HepG2 (cell line): ENCODE measurements around the gene RERE. TPM values are rescaled to one million over a fixed set of nuclear protein-coding genes. Genes with fewer than 3 reads are reported as not detected.
A peak's percentile ranks its signal among the peaks of the same experiment; 100 is the strongest.

Experiments used
- ATAC-seq: fragments of 200-7000 bp; cut with Tn5 transposase; 3 replicates; pipeline ENCODE4 v1.9.1; 2020; ENCODE audit warnings: mild to moderate bottlenecking, moderate library complexity
- BruUV-seq: library from RNA; stranded (reverse); fragments of 400-500 nt; replicated peaks from 2 replicates; lab custom pipeline; 2021; lab: Mats Ljungman, UMichigan
- CTCF ChIA-PET: fragments of 300-600 bp; formaldehyde crosslinking; extraction: SDS; loops from one replicate; lab custom pipeline; 2021; ENCODE audit warnings: low total read pairs, inconsistent platforms, low intra/inter-chr PET ratio; lab: Yijun Ruan, JAX
- POLR2A ChIA-PET: fragments of 350-600 bp; sonication (Branson Sonifier 250); formaldehyde crosslinking; loops from one replicate; lab custom pipeline; 2020; ENCODE audit warnings: antibody characterized with exemption, inconsistent platforms; lab: Yijun Ruan, JAX
- DNase-seq: peaks from one replicate; pipeline ENCODE4 v3.0.0-alpha.2; 2015; ENCODE audit warnings: low spot score
- FAIRE-seq: peaks from 3 replicates; lab custom pipeline; 2011; peaks lifted over from hg19 to GRCh38; lab: Jason Lieb, UNC
- H2AFZ ChIP-seq: one replicate; pipeline ENCODE4 v1.6.1; 2011; ENCODE audit warnings: low read length, inconsistent platforms
- H3K27ac ChIP-seq: fragments of 300-600 bp; 3 replicates; pipeline ENCODE4 v1.8.0; 2011; ENCODE audit warnings: mixed run types, mild to moderate bottlenecking, mixed read lengths, low read length, inconsistent platforms; ENCODE audit not compliant: insufficient read depth; ENCODE audit errors: extremely low read length
- H3K27me3 ChIP-seq, 2 experiments: fragments of 200-600 bp in 1 of 2; 2 replicates in 1 of 2; 3 replicates in 1 of 2; pipeline versions ENCODE4 v1.6.0 to v1.8.0; 2011; ENCODE audit warnings: low read length in 2 of 2, mild to moderate bottlenecking in 2 of 2, moderate library complexity in 2 of 2, inconsistent platforms in 1 of 2; ENCODE audit not compliant: insufficient read depth in 2 of 2, control insufficient read depth in 1 of 2
- H3K36me3 ChIP-seq, 2 experiments: fragments of 200-600 bp in 1 of 2; replicated peaks in 1 of 2; 2 replicates in 1 of 2; 3 replicates in 1 of 2; pipeline versions ENCODE4 v1.5.1 to v1.8.0; 2011; ENCODE audit warnings: low read length in 2 of 2, inconsistent platforms in 1 of 2; ENCODE audit not compliant: insufficient read depth in 2 of 2, control insufficient read depth in 1 of 2
- H3K4me1 ChIP-seq: 2 replicates; pipeline ENCODE4 v1.5.1; 2012; ENCODE audit warnings: low read length, inconsistent platforms; ENCODE audit not compliant: insufficient read depth
- H3K4me2 ChIP-seq: 2 replicates; pipeline ENCODE4 v1.6.0; 2011; ENCODE audit warnings: low read depth, low read length, inconsistent platforms
- H3K4me3 ChIP-seq, 3 experiments: fragments of 200-600 bp in 1 of 3; sonication (generic), shearing (Covaris generic) in 1 of 3; replicated peaks in 1 of 3; 2 replicates each; pipeline ENCODE4 v1.5.1; 2011 to 2016; ENCODE audit warnings: low read length in 3 of 3, inconsistent platforms in 2 of 3, low read depth in 2 of 3, mild to moderate bottlenecking in 2 of 3, control low read depth in 1 of 3, mixed read lengths in 1 of 3; ENCODE audit not compliant: insufficient read depth in 1 of 3
- H3K79me2 ChIP-seq: one replicate; pipeline ENCODE4 v1.6.1; 2011; ENCODE audit warnings: low read length, inconsistent platforms; ENCODE audit not compliant: insufficient read depth
- H3K9ac ChIP-seq: 2 replicates; pipeline ENCODE4 v1.6.0; 2011; ENCODE audit warnings: mild to moderate bottlenecking, low read depth, low read length, inconsistent platforms; ENCODE audit not compliant: insufficient read depth
- H3K9me3 ChIP-seq: 2 replicates; pipeline ENCODE4 v1.5.1; 2012; ENCODE audit warnings: mild to moderate bottlenecking, low read length
- H4K20me1 ChIP-seq: 2 replicates; pipeline ENCODE4 v1.6.0; 2011; ENCODE audit warnings: inconsistent platforms, mild to moderate bottlenecking, low read length, moderate library complexity; ENCODE audit not compliant: insufficient read depth
- AGO2 ChIP-seq: fragments of 200-400 bp; formaldehyde crosslinking; optimal IDR thresholded peaks from 2 replicates; pipeline ENCODE3; 2017; ENCODE audit warnings: mild to moderate bottlenecking, low read depth, low read length, moderate library complexity
- MAZ ChIP-seq, 2 experiments: sonication (generic) in 1 of 2; formaldehyde crosslinking in 1 of 2; IDR thresholded peaks; 2 replicates each; pipeline versions ENCODE4 v1.5.0 to v1.6.1; 2012 to 2020; ENCODE audit warnings: low read depth in 2 of 2, mild to moderate bottlenecking in 2 of 2, borderline replicate concordance in 1 of 2, improper control_type of control experiment in 1 of 2, low read length in 1 of 2, missing genetic modification reagents in 1 of 2, moderate library complexity in 1 of 2
- MED13 ChIP-seq: sonication (generic); formaldehyde crosslinking; IDR thresholded peaks from 2 replicates; pipeline ENCODE4 v1.5.0; 2020; ENCODE audit warnings: missing genetic modification reagents
- PHF8 ChIP-seq: sonication (generic); formaldehyde crosslinking; IDR thresholded peaks from 2 replicates; pipeline ENCODE4 v1.5.0; 2020; ENCODE audit warnings: missing genetic modification reagents
- TSC22D2 ChIP-seq: sonication (generic); formaldehyde crosslinking; IDR thresholded peaks from 2 replicates; pipeline ENCODE4 v1.5.1; 2020; ENCODE audit warnings: missing genetic modification reagents, mild to moderate bottlenecking, borderline replicate concordance
- ZMAT3 ChIP-seq: sonication (generic); formaldehyde crosslinking; conservative IDR thresholded peaks from 2 replicates; pipeline ENCODE4 v1.7.0; 2021; ENCODE audit warnings: missing genetic modification reagents
- ZNF766 ChIP-seq: sonication (generic); formaldehyde crosslinking; IDR thresholded peaks from 2 replicates; pipeline ENCODE4 v1.5.0; 2020; ENCODE audit warnings: missing genetic modification reagents, borderline replicate concordance
- WGBS: methylation state at CpG from one replicate; pipeline ENCODE4 v1.1.6; 2017; ENCODE audit warnings: low lambda C conversion rate; 5-methylcytosine and 5-hydroxymethylcytosine counted together
- in situ Hi-C: cut with HindIII; loops from 2 replicates; pipeline ENCODE4 v1.10.0; 2017; ENCODE audit warnings: low pct_unique_long_range_greater_than_20kb; ENCODE audit not compliant: extremely low pct_ligation_motif_present
- intact Hi-C: fragments of 100-400 bp; cut with micrococcal nuclease; formaldehyde crosslinking; loops from one replicate; pipeline ENCODE4 v1.10.0; 2022; ENCODE audit not compliant: unreplicated experiment
- polyA plus RNA-seq, 8 experiments: library from polyadenylated mRNA; depleted of rRNA in 3 of 8; stranded (reverse) in 7 of 8; unstranded in 1 of 8; fragments of >200 nt; fragmentation: Illumina TruSeq in 4 of 8; extraction: Trizol in 4 of 8; gene quantifications; 2 replicates each; pipeline versions ENCODE4 v1.2.1 to v1.2.3, GENCODE V29; 2011 to 2016; ENCODE audit warnings: low read depth in 4 of 8, missing spikeins in 1 of 8, mixed read lengths in 1 of 8; ENCODE audit not compliant: insufficient read depth in 1 of 8
- total RNA-seq, 5 experiments: library from RNA; depleted of rRNA; stranded (reverse); fragments of >200 nt; fragmentation: Illumina TruSeq; extraction: Trizol; gene quantifications; 2 replicates each; pipeline ENCODE4 v1.2.3, GENCODE V29; 2016; ENCODE audit warnings: low read depth in 1 of 5
- TF ChIP-seq, protein P1 (sequence below): sonication (generic); formaldehyde crosslinking; IDR thresholded peaks from 2 replicates; pipeline ENCODE4 v1.4.0; 2020; ENCODE audit warnings: missing genetic modification reagents
- TF ChIP-seq, protein P2 (sequence below): sonication (generic); formaldehyde crosslinking; IDR thresholded peaks from 2 replicates; pipeline ENCODE4 v1.4.0; 2020; ENCODE audit warnings: missing genetic modification reagents

RERE gene
- total and polyA plus RNA-seq, 2 of the 13 experiments (the other 11 are each of a cell fraction or from before 2014, with no cell fraction given), result 18.3 to 21.9 TPM

DNA sequence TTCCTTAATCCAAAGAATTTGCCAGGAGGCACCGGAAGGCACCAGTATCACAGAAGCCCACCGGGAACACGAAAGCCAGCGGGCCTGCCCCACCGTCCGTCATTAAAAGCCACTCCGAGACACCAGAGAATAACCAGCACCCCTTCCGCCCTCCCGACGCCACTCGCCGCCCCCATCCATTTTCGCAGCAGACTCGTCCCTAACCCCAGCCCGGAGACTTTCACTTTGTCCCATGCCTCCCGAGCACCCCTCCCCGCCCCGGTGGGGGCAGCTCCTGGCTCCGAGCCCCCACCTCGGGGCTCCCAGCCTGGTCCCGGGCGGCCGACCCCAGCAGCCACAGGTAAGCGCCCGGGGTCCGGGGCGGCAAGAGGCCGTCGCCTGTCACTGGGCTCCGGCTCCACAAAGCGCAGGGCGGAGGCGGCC lies 394.2 kb downstream of the RERE start:
- Histone ChIP-seq H3K36me3 (peaks cover 8 to 14% of the 10 kb centered on the region in 2 experiments), H3K9ac (peak overlapping the region; percentile 72), H3K4me1 (peaks cover 64% of the 10 kb centered on the region), H2AFZ (no peak overlapping the region), H3K9me3 (no peaks in the 10 kb centered on the region), H4K20me1 (peaks cover 44% of the 10 kb centered on the region), H3K4me2 (peak overlapping the region; percentile 93), H3K4me3 (peak overlapping the region; percentile 81 to 91 (median 85)), H3K27ac (peak overlapping the region; percentile 73), H3K79me2 (peaks cover 59% of the 10 kb centered on the region), H3K27me3 (no peaks in the 10 kb centered on the region)
- ATAC-seq (peak; percentile 5; the same call in 2 of the 3 replicates), FAIRE-seq (no peak), DNase-seq (no peak)
- intact Hi-C loops (loop anchor here (5.0 kb wide), 2 partner anchors 46 to 279 kb away; no protein-coding TSS in a partner anchor), in situ Hi-C loops (no loop called here)
- POLR2A ChIA-PET, result no interaction called here
- CTCF ChIA-PET, result no interaction called here
- 1% methylated on average over 19 of the region's 33 CpGs for WGBS
- no TSS peak for BruUV-seq
- TF ChIP-seq ZNF766 (CRISPR knock-in tag), result no peak
- TF ChIP-seq, protein P1, sequence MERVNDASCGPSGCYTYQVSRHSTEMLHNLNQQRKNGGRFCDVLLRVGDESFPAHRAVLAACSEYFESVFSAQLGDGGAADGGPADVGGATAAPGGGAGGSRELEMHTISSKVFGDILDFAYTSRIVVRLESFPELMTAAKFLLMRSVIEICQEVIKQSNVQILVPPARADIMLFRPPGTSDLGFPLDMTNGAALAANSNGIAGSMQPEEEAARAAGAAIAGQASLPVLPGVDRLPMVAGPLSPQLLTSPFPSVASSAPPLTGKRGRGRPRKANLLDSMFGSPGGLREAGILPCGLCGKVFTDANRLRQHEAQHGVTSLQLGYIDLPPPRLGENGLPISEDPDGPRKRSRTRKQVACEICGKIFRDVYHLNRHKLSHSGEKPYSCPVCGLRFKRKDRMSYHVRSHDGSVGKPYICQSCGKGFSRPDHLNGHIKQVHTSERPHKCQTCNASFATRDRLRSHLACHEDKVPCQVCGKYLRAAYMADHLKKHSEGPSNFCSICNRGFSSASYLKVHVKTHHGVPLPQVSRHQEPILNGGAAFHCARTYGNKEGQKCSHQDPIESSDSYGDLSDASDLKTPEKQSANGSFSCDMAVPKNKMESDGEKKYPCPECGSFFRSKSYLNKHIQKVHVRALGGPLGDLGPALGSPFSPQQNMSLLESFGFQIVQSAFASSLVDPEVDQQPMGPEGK (CRISPR knock-in tag), result peak; percentile 34; the same call in 1 of the 2 replicates
- TF ChIP-seq, protein P2, sequence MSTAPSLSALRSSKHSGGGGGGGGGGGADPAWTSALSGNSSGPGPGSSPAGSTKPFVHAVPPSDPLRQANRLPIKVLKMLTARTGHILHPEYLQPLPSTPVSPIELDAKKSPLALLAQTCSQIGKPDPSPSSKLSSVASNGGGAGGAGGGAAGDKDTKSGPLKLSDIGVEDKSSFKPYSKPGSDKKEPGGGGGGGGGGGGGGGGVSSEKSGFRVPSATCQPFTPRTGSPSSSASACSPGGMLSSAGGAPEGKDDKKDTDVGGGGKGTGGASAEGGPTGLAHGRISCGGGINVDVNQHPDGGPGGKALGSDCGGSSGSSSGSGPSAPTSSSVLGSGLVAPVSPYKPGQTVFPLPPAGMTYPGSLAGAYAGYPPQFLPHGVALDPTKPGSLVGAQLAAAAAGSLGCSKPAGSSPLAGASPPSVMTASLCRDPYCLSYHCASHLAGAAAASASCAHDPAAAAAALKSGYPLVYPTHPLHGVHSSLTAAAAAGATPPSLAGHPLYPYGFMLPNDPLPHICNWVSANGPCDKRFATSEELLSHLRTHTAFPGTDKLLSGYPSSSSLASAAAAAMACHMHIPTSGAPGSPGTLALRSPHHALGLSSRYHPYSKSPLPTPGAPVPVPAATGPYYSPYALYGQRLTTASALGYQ (CRISPR knock-in tag), result 0 out of 2 replicates have a peak, but pooled peaks have one; percentile 2
- TF ChIP-seq ZMAT3 (CRISPR knock-in tag), result 0 out of 2 replicates have a peak, but pooled peaks have one; percentile 14
- peak; percentile 9; the same call in 1 of the 2 replicates for TF ChIP-seq PHF8 (CRISPR knock-in tag)
- TF ChIP-seq TSC22D2 (CRISPR knock-in tag), result no peak
- TF ChIP-seq MAZ (IDR thresholded peaks at IDR 0.05; ENCODE audit: borderline replicate concordance, low read depth, low read length), result 0 out of 2 replicates have a peak, but pooled peaks have one; percentile 4
- no peak for TF ChIP-seq MAZ (CRISPR knock-in tag; IDR thresholded peaks at IDR 0.05; ENCODE audit: low read depth)
- peak; percentile 55 for TF ChIP-seq AGO2
- peak; percentile 22; the same call in 1 of the 2 replicates for TF ChIP-seq MED13 (CRISPR knock-in tag)
